GM21723 (cell line): ENCODE results near the gene SDC3.
"Not testable (repeated sequence)": the region's sequence is repeated elsewhere in the genome, so short reads cannot be mapped to it uniquely, and the experiment has no call there.

Experiments used
- ATAC-seq: cut with Tn5 transposase; IDR thresholded peaks from one replicate; pipeline ENCODE4 v1.9.1; 2021; ENCODE audit warnings: mild to moderate bottlenecking, moderate library complexity; ENCODE audit not compliant: unreplicated experiment

SDC3 gene

DNA sequence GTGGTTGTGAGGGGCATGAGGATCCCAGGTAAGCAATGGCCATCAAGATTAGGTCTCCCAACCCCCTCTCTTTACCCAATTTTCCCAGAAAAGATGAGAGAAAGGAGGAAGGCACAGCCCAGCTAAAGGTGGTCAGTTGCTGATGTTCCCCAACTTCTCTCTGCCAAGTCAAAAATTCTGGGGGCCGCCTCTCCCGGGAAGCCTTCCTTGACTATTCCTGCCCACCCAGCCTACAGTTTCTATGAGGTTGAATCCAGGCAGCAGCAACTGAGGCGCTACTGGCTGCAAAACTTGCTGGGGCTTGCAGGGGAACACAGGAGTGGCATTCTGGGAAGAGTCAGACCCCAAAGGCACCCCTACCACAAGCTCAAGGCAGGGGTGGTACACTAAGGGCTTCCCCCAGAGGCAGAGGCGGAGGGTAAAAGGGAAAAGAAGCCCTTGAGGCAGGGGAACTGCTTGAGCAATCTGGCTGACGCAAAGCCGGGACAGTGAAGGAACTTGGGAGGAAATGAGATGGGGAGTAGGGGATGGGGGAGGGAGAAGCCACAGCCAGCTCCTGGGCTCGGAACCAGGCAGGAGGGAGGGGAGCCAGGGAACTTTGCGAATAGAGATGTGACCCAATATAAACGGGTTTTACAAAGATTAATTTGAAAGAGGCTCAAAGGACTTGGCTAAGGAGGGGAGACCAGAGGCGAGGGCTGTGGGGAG lies 31.2 kb downstream of the SDC3 start:
- no peak for ATAC-seq

DNA sequence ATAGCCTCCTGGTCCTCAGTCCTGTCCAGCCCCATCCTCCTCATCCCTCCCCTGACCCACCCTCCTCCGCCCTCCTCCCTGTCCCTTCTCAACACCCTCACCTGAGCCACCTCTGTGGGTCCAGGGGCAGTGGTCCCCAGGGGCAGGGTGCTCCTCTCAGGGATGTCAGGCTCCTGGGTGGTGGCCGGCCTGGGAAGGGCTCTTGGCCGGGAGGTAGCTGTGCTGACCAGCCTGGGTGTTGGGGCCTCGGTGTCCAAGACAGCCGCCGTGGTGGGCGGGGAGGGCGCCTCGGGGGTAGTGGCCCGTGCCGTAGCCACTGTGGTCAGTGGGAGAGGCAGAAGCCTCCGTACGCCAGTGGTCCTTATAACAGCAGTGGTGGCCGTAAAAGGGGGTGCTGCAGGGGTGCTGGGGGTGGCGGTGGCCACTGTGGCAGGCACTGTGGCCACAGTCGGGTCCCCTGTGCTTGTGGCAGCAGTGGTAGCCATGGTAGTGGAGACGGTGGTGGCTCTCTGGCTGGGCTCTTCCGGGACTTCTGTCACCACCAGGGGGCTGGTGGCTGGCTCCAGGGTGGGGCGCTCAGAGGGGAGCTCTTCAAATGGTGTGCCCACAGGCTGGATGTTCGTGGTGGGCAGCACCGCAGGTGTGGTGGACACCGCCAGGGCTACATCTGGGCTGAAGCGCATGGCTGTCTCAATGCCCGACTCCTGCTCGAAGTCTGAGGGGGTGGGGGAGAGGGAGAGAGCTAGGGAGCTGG lies 31.9 kb downstream of the SDC3 start:
- ATAC-seq = no peak

DNA sequence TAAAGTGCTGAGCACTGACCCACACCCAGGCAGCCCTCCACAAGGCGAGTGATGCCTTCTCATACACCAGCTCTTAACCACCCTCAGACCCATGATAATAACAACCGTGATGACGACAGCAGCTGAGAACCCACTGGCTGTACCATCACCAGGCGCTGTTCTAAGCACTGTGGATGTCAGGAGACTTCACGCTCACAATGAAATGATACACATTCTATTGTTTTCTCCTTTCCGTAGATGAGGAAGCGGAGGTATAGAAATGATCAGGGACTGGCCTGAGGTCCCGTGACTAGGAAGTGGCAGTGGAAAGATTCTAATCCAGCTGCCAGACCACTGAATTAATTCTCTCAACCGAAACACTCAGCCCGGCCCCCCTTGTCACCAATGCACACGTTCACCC lies 32.6 kb downstream of the SDC3 start:
- ATAC-seq = no peak

DNA sequence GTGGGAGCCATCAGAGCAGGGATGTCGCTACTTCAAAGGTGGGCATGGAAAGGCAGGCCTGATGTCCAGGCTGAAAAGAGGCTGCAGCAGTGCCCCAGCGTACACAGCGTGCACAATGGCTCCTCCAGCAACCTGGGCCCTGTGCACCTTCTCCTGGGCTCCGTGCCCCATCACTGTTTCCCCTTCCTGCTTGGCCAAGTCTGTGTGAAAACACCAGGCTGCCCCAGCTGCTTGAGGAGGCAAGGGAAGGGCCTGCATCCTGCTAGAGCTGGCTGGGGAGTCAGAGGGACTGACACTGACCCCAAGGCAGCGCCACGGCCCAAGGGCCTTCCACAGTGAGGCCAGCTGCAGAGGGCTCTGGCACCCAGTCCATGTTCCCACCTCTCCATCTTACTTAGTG lies 33.4 kb downstream of the SDC3 start:
- no peak for ATAC-seq

DNA sequence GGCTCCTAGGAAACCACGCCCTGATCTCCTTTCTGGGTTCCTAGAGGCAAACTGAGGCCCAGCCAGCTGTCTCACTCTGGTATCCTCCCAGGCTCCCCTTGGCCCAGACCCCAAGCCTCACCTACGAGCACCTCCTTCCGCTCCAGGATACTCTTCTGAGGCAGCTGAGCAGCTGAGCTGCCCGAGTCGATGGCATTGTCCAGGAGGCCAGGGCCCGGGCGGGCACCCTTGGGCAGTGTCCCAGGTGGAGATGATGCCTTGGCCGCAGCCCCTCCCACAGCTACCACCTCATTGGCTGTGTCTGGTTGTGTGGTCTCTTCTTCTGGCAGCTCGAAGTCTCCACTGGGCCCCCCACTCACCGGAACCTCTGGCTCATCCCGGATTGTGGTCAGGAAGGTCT lies 34.4 kb downstream of the SDC3 start:
- no peak for ATAC-seq

DNA sequence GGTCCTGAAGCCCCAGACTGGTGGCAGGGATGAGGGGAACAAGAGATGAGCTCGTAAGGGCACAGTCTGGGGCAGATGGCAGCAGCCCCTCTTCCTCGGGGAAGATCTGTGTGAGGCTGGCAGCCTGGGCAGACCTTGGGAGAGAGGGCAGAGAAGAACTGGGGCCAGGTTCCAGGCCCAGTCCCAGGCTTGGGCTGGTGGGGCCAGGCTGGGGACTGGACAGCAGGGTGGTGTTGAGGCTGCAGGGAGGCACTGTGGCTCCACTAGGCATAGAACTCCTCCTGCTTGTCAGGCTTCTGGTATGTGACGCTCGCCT lies 35.7 kb downstream of the SDC3 start:
- ATAC-seq = no peak

DNA sequence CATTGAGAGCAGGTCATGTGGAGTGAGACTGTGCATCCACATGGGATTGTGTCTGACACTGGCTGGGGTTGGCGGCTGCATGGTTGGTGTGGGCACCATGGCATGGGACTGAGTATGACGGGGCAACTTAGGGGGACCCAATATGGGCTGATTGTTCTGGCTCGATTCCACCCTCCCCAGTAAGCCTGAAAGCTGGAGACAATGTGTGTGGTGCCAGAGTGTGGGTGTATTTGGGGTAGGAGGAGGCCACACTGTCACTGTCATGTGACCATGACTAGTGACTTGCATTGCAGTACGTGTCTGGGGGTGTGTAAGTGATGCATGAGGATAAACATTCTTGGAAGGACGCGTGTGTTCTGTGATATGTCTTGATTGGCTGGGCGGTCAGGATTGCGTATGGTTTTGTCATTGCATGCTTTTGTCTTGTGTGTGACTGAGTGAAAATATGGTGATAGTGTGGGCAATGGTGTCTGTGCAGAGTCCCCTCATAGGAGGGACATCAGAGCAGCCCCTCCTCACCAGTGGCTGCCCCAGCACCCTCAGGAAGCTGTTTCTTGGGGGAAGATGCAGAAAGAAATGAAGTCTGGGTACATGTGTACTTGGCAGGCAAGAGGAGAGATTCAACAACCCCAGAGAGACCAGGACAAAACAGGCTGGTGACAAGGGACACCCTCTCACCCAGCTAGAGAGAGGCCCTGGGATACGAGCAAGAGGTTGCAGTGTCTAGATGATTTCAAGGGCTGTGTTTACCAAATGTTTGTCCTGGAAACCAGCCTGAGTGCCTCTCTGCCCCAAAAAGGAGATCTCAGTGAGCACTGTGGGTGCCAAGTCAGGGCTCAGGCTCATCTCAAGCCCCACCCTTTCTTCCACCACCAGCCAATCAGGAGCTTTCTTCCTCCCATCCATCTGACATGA lies 36.3 kb downstream of the SDC3 start:
- ATAC-seq = no peak

DNA sequence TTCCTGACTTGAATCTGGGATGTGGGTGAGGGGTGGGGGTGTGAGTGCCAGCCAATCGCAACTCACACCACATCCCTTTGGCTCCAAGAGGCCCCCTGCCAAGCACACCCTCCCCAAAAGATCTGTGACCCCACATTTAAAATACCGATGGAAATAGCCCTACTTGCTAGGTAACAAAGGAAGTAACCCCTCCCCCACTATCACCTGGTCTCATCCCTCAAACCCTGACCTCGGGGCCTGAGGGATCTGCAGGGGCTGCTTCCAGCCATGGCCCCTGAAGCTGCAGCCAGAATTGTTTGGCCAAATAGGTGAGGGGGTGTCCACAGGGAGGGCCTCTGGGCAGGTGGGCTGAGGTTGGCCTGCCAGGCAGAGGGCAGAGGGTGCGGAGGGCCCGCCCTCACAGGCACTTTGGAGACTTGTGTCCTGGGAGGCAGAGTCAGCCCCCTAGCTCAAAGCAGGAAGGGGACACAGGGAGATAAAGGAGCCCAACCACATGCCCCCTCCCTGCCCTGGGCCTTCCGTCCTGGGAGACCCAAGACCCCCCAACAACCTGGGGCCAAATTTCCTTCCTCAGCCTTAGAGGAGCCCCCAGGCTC lies 37.2 kb downstream of the SDC3 start:
- ATAC-seq = no peak

DNA sequence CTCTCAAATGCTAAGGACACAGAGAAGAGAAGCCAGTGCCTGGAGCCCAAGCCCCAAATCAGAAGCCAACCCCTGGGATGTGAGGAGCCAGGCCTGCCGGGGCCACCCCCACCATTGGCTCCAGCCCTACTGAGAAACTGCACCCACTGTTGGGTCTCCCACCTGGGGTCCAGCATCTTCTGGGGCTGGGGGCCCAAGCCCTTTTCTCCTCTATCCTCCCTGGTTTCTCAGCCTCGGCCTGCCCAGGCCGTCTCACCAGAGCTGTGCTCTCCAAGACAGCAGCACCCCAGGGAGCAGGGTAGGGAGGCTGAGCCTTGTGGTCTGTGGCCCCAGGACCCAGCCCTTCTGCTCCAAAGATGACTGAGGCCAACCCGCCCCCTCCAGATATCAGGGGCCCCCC lies 37.9 kb downstream of the SDC3 start:
- ATAC-seq = no peak

DNA sequence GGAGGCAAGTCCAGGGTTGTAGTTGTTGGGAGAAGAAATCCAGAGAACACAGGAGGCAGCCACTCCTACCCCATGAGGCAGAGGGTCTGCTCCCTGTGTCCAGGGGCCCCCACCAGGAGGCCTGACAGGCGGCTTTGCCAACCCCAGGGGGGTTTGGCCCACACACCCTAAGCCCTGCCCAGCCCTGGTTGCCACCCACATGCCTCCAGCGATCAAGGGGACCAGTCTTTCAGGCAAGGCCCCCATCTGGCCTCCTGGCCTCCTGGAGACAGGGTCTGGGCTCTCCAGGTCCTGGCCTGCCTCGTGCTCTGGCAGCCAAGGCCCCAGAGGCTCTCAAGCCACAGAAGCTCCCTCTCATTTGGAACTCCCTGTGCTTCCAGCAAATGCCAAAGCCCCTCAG lies 38.5 kb downstream of the SDC3 start:
- no peak for ATAC-seq

DNA sequence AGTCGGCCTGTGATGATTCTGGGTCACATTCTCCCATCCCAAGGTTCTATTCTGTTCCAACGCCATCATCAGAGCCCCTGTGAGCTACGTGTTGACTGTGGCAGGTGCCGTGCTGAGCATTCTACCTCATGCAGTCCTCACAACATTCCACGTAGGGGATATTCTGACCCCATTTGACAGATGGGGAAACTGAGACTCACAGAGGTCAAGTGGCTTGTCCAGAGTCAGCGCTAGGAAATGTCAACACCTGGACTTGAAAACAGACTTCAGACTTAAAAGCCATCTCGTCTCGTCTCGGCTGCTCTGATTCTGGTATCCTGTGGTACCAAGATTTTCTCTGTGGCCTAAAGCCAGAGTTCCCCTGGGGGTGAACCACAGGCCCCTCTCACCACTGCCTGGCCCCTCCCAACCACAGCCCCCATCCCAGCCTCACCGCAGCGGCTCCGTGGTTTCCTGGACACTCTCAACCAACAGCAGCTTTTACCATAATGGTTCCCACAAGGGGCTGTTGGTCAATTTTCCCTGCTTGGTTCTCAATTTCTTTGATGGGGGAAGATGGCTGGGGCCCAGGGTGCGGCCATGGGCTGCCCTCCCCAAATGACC lies 39.6 kb downstream of the SDC3 start:
- ATAC-seq = no peak

DNA sequence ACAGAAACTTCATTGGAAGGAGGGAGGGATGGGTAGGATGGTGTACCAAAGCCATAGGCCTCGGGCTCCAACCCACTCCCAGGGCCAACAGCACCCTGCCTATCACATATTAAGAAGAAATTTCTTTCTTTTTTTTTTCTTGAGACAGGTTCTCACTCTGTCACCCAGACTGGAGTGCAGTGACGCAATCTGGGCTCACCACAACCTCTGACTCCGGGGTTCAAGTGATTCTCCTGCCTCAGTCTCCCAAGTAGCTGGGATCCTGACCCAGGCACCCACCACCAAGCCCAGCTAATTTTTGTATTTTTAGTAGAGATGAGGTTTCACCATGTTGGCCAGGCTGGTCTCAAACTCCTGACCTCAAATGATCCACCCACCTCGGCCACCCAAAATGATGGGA lies 40.5 kb downstream of the SDC3 start:
- not testable (repeated sequence) for ATAC-seq

DNA sequence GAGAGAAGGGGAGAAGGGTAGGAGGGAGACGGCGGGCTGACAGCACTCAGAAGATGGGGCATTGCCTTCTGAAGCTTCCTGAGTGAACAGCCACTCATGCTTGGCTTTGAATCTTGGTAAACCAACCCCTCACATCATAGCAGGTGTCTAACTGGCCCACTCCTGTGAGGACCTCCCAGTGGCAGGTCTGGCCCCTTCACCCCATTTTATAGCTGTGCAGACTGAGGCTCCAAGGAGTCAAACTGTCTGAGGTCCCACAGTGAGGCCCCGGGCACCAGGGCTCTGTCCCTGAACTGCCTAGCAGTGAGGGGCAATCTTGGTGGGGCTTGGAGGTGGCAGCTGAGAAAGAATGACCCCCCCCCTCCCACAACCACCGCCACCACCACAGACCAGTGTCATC lies 41.0 kb downstream of the SDC3 start:
- ATAC-seq = no peak

DNA sequence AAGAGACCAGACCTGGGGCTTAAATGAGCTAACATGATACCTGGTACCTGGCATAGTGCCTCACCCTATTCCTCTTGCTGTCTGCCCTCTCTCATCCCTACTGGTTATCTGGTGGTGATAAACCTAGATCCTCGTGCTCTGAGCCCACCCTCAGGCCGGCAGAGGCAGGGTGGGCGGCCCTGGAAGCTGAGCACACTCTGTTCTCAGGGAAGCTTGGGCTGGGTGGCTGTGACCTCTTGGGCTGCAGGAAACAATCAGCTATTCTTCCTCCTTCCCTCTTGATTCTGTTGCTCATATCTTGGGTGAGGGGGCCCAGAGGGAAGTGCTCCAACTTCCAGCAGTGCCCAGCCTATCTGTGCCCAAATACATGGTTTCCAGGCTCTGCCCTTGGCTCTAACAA lies 42.0 kb downstream of the SDC3 start:
- no peak for ATAC-seq

DNA sequence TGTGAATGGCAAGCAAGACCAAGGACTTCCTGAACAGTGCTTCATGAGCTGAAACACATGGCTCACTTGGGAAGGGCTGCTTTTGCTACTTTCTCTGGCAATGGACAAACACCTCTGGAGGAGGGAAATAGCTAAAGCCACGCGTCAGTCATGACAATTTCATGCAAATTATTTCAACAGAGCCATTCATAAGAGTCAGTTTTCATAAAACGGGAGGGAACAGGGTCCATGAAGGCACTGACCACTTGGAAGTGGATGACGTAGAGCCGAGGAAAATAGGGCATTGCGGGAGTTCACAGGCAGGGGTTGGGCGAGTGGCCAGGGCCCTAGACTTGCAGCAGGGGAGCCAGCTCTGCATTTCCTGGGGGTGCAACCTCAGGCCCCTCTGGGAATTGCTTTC lies 43.9 kb downstream of the SDC3 start:
- no peak for ATAC-seq

DNA sequence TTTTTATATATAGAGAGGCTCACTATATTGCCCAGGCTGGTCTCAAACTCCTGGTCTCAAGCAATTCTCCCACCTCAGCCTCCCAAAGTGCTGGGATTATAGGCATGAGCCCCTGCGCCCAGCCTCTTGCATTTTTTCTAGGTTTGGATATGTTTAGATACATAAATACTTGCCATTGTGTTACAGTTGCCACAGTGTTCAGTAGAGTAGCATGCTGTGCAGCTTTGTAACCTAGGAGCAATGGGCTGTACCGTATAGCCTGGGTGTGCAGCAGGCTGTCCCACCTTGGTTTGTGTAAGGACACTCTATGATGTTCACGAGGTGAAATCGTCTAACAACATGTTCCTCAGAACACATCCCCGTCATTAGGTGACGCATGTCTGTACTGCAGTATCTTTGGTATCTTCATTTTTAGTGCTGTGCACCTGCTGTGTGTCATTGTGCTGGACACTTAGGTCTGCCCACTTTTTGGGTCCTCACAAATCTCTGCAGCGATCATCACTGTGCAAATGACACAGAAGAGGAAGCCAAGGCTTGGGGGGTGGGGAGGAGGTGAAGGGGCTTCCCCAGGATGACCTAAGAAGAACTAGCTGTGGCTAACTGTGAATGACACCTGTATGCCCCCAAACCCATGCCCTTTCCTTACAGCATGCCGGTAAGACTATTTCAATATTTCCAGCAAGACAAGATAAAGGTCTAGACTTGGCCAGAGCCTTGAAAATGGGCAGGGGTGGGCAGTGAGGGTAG lies 44.5 kb downstream of the SDC3 start:
- ATAC-seq = no peak

DNA sequence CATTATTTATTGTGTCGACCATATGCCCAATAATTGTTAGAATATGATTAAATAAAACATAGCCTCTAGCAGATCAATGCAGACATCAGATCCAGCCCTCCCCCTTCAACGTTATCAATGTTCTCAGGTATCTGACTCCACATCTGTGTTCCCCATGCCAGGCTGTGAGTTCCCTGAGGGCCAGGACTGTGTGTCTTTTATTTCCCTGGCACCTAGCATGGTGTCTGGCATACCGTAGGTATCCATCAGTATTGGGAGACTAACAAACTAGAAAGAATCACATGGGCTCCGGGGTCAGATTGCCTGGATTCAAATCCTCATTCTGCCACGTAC lies 48.3 kb downstream of the SDC3 start:
- no peak for ATAC-seq

DNA sequence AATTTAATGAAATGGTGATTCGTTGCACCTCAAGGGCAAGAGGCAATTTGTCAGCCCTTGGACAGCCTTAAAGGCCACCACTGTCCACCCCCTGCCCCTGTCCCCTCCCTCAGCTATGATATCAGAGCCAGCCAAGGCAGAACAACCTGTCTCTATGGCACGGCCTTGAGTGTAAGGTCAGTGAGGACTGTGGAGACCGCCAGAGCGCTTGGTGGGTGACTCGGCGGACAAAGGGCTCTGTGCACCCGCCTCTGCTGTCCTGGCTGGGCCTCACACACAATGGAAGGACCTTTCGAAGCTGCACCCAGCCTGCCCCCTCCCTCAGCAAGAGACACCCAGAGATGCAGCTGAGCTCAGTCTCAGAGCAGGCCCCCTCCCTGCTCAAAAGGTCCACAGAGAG lies 50.6 kb downstream of the SDC3 start:
- ATAC-seq = no peak

DNA sequence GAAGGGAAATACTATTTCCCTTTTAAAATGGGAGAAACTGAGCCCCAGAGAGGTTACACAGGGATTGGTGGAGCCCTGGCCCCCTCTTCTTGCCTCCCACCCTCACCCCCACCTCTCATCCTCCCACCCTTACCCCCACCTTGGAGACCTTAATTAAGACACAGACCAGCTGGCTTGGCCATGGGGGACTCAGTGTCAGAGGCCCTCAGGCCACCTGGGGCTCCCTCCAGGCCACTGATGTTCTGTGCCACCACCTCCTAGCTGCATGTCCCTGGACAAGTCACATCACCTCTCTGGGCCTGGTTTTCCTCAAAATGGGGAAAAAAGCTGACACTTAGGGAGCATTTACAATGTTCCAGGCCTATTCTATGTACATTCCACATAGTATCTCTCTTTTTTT lies 51.5 kb downstream of the SDC3 start:
- ATAC-seq = no peak

DNA sequence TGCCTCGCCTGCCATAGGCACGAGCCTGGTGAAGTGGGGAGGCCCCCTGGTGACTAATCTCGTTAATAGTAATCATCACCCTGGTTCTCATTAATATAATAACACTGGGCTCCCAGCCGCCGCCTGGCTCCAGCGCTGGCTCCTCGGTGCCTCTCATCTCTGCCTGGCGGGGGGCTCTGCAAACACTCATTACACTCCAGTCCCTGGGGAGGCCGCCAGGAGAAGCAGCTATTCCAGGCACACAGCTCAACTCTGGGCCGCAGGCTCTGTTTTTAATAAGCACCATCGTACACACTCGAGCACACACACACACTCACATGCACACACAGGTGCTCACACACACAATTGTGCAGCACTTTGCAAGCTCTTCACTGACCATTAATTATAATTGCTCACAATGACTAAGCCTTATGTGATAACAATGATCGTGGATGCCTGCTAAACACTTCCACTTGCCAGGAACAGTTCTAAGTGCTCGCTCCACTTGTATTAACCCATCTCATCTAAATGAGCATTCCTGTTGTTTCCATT lies 52.2 kb downstream of the SDC3 start:
- ATAC-seq = no peak
